ENCODE measurements around the gene EFNA3. TPM values are rescaled to one million over a fixed set of nuclear protein-coding genes. Genes with fewer than 3 reads are reported as not detected.

The EFNA3 gene
- total RNA-seq, 1 experiment from 2014 or later, result 20.4 TPM

GRCh38 chr1:155051777-155052398 is 26.7 kb upstream of the EFNA3 start:
- Histone ChIP-seq H3K9me3 (ENCODE audit: control insufficient read depth in 1 of 2, insufficient read depth in 1 of 2, low read depth in 1 of 2, low read length in 2 of 2) (no peaks in the 10 kb centered on the region), H2AFZ (ENCODE audit: low read depth, low read length, poor library complexity, severe bottlenecking) (no peak overlapping the region), H3K27ac (ENCODE audit: low read depth, low read length) (peak overlapping the region; percentile 93), H3K4me1 (ENCODE audit: control insufficient read depth in 1 of 2, insufficient read depth in 2 of 2, low read length in 2 of 2) (peaks cover 13 to 38% of the 10 kb centered on the region in 2 experiments), H4K20me1 (ENCODE audit: insufficient read depth) (no peaks in the 10 kb centered on the region), H3K4me3 (replicated peaks in 1 of 2; ENCODE audit: low read depth in 1 of 2, low read length in 2 of 2) (peak overlapping the region; percentile 90 to 94), H3K36me3 (ENCODE audit: control insufficient read depth in 1 of 2, insufficient read depth in 2 of 2, low read length in 2 of 2) (peaks cover 17 to 21% of the 10 kb centered on the region in 2 experiments), H3K4me2 (ENCODE audit: low read length) (peak overlapping the region; percentile 100), H3K27me3 (ENCODE audit: insufficient read depth, low read length) (no peaks in the 10 kb centered on the region), H3K9me2 (ENCODE audit: insufficient read depth) (no peaks in the 10 kb centered on the region), H3K9ac (ENCODE audit: low read length) (peak overlapping the region; percentile 90), H3K79me2 (ENCODE audit: insufficient read depth, low read length) (peaks cover 39% of the 10 kb centered on the region)
- DNase-seq (ENCODE audit: low read depth, low spot score) (no peak), ATAC-seq (peak; percentile 27)
- POLR2A ChIA-PET, result no interaction called here
- intact Hi-C loops (cut with micrococcal nuclease), result loop anchor here (5.0 kb wide), 1 partner anchor 50 kb away; the partner anchor contains the start of gene ZBTB7B
- CTCF ChIA-PET, result interaction anchor here (0.7 to 1.6 kb wide), 5 partner anchors 9 to 116 kb away, joined by 3 to 14 read pairs (median 7); no protein-coding TSS in a partner anchor
- TF ChIP-seq ZFX (IDR thresholded peaks at IDR 0.05), result peak; percentile 46; the same call in 1 of the 2 replicates
- no peak for TF ChIP-seq RAD21 (IDR thresholded peaks at IDR 0.05; ENCODE audit: low read depth)
- no peak for TF ChIP-seq CBX3 (IDR thresholded peaks at IDR 0.05; ENCODE audit: low read depth)
- RAD21 ChIA-PET (ENCODE audit: low non-redundant PET in 1 of 2, low total read pairs in 2 of 2, uncharacterized antibody in 2 of 2, unreplicated experiment in 2 of 2), result interaction anchor here in 1 of 2 experiments (1.1 kb wide), 1 partner anchor 10 kb away, joined by 8 read pairs; no protein-coding TSS in a partner anchor
- no TSS peak for BruUV-seq (replicated peaks)

GRCh38 chr1:155052439-155053395 is 25.9 kb upstream of the EFNA3 start:
- peak overlapping the region; percentile 100 for H3K4me2 ChIP-seq (ENCODE audit: low read length)
- no peaks in the 10 kb centered on the region for H4K20me1 ChIP-seq (ENCODE audit: insufficient read depth)
- no TSS peak for BruUV-seq (replicated peaks)
- H3K9me3 ChIP-seq (ENCODE audit: control insufficient read depth in 1 of 2, insufficient read depth in 1 of 2, low read depth in 1 of 2, low read length in 2 of 2), result no peaks in the 10 kb centered on the region
- H3K9ac ChIP-seq (ENCODE audit: low read length), result peak overlapping the region; percentile 90
- intact Hi-C loops (cut with micrococcal nuclease), result loop anchor here (5.0 kb wide), 1 partner anchor 50 kb away; the partner anchor contains the start of gene ZBTB7B
- TF ChIP-seq ZFX (IDR thresholded peaks at IDR 0.05) (no peak), YY1 (IDR thresholded peaks at IDR 0.05; ENCODE audit: extremely low read depth, insufficient replicate concordance, low read depth, low read length) (no peak), CTCF (IDR thresholded peaks at IDR 0.05 in 2 of 3, conservative IDR thresholded peaks at IDR 0.05 in 1 of 3; ENCODE audit: borderline replicate concordance in 1 of 3, insufficient read depth in 1 of 3, low read depth in 2 of 3, low read length in 2 of 3) (peak in 2 of 3 experiments; percentile 61 to 68; a peak in 4 of 6 replicates)
- peak overlapping the region; percentile 93 for H3K27ac ChIP-seq (ENCODE audit: low read depth, low read length)
- ChIA-PET RAD21 (ENCODE audit: low non-redundant PET in 1 of 2, low total read pairs in 2 of 2, uncharacterized antibody in 2 of 2, unreplicated experiment in 2 of 2) (interaction anchor here in 1 of 2 experiments (1.1 kb wide), 1 partner anchor 9 kb away, joined by 8 read pairs; no protein-coding TSS in a partner anchor), POLR2A (interaction anchor here (0.6 kb wide), 1 partner anchor 474 kb away, joined by 3 read pairs; no protein-coding TSS in a partner anchor), CTCF (interaction anchor here (0.7 to 2.0 kb wide), 6 partner anchors 8 to 115 kb away, joined by 3 to 14 read pairs (median 6); partner anchors contain the start of gene EFNA3)
- H3K4me1 ChIP-seq (ENCODE audit: control insufficient read depth in 1 of 2, insufficient read depth in 2 of 2, low read length in 2 of 2), result peaks cover 13 to 38% of the 10 kb centered on the region in 2 experiments
- peaks cover 39% of the 10 kb centered on the region for H3K79me2 ChIP-seq (ENCODE audit: insufficient read depth, low read length)
- H3K9me2 ChIP-seq (ENCODE audit: insufficient read depth), result no peaks in the 10 kb centered on the region
- H3K36me3 ChIP-seq (ENCODE audit: control insufficient read depth in 1 of 2, insufficient read depth in 2 of 2, low read length in 2 of 2), result peaks cover 17 to 30% of the 10 kb centered on the region in 2 experiments
- H3K4me3 ChIP-seq (replicated peaks in 1 of 2; ENCODE audit: low read depth in 1 of 2, low read length in 2 of 2), result peak overlapping the region; percentile 90 to 94
- no peaks in the 10 kb centered on the region for H3K27me3 ChIP-seq (ENCODE audit: insufficient read depth, low read length)
- no peak for DNase-seq (ENCODE audit: low read depth, low spot score)
- peak; percentile 45 for ATAC-seq
- H2AFZ ChIP-seq (ENCODE audit: low read depth, low read length, poor library complexity, severe bottlenecking), result no peak overlapping the region

All from HCT116 (cell line).